Occipital lobe (tissue), 2 donors: ENCODE measurements around the gene PADI2. TPM values are rescaled to one million over a fixed set of nuclear protein-coding genes. Genes with fewer than 3 reads are reported as not detected.
A peak's percentile ranks its signal among the peaks of the same experiment; 100 is the strongest.

Source experiments
- DNase-seq: peaks from one replicate; lab custom pipeline; 2025; lab: John Stamatoyannopoulos, UW
- total RNA-seq: library from RNA; depleted of rRNA; stranded (reverse); fragments of >200 nt; gene quantifications from one replicate; pipeline ENCODE4 v1.2.3, GENCODE V29; 2014

PADI2 gene
- total RNA-seq, 1 donor from 2014 or later = 0.94 TPM

DNA sequence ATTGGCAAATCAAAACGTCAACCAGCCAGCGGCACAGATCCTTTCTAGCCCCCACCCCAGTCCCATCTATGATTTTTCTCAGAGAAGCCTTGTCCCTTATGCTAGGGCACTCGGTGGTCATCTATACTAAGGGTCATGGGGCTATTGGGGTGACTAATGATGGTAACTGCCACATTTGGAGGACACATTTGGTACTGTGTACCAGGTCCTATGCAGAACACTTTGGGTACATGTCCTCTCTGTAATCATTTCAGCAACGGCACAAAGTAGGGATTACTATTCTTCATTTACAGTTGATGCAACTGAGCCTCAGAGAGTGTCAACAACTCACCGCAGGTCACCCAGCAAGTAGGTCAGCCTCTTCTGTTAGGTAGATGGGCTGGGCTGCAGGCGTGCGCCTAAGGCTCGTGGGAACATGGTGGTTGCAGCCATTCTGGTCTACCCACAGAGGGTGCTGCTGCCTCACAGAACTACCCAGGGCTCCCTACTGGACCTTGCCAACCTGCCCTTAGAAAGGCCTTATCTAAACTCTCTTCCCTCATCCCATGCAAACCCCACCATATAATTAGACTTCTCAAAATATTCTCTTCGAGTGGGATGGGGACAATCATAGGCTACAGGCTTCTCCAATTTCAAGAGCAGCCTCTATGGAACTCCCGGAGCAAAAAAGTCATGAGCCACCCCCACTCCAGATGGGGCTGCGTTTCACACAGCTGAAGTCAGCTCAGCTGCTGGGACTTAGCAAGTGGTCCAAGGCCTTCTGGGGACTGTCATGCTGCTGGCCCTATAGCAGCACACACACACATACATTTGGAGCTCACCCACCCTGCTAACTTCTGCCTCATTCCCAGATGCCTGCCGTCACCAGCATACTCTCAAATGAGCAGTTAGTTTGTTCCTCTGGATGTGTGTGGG is 59.6 kb downstream of the PADI2 start:
- peak; percentile 67 for DNase-seq

DNA sequence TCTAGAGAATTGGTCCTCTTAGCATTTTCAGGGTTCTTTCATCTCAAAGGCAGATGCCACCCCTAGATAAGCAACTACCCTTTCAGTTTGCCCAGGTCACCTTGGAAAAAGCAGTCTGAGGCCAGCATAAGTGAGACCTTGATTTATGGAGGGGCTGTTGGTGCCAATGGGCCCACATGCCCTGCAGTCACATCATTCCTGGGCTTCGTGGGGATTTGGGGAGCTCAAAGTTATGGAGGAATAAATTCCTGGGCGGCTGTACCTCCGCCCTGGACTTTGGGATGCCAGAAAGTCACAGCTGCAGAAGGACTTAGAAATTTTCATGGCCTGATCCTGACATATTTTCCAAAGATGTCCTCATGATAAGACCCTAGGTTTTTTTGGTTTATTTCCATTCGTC is 62.7 kb downstream of the PADI2 start:
- DNase-seq = no peak

DNA sequence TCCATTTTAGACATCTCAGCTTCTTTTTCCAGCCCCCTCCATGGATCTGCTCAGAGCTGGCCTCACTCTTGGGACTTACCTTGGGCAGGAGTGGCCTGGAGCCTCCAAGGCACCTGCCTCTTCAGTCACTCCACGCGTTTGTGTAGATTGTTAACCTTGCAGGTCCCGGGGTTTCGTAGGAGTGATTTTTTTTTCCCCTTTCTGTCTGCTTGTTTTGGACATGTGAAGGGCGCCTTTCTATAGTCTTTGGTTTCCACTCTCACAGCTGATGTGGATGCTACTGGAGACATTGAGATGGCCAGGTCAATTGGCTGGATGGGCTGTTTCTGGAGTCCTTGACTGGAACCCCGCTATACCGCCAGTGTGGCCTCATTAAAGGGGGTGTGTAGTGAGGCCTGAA is 63.5 kb downstream of the PADI2 start:
- no peak for DNase-seq

DNA sequence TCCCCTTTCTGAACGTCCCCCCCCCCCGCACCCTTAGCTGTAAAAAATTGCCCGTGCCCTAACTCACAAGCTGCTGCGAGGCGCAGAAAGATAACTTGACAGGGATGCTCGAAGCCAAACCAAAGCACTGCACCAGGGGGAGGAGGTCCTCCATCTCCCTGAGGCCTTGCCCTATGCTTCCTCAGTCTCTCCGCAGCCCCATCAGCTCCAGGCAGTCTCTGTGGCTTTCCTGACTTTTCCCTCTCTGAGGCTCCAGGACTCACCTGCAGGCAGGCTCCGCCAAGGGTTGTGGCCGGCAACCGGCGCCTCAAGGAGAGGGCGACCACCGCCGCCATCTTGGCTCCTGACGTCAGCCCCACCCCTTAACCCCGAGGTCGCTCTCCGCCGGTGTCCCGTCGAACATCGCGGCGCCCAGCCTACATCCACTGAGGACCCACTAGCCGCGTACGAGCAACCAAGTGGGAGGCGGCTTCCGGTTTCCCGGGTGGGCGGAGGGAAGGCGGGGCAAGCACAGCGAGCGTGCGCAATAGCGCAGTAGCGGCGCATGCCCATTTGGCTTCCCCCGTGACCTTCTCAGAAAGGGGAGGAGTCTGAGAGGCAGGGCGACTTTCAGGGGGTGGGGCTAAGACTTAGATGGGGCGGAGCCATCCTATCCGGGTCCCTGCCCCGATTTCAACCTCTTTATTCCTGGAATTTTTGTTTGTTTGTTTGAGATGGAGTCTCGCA is 65.4 kb downstream of the PADI2 start, which contains the start of gene SDHB:
Gene SDHB, minus strand, starts transcription at position 348 of the 726 bp plus-strand sequence. Its CDS starts 13 bp downstream, at position 335.
- DNase-seq = peak; percentile 98

DNA sequence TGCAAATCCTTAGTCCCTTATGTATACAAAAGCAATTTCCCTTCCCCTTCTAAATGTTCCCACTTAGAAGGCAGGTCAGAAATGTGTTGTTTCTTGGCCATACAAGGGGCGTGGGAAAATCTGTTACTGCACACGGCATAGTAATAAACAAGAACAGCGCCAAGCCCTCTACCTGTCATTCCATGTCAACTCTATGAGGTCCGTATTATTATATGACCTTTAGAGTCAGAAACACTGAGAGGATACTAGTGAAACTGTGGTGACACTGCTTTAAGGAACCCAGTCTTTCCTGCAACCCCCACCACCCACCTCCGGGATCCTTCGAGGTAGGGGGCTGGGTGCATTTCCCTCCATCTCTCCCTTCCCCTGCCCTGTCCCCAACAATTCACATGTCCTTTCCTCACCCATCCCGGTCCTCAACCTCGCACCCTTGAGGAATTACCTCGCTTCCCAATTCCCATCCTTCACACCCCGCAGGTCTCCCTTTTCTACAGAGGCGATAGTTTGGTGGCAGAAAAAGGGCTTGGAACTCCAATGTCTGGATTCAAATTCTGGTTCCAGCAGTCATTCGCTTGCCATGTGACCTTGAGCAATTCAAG is 66.1 kb downstream of the PADI2 start:
- DNase-seq = no peak

DNA sequence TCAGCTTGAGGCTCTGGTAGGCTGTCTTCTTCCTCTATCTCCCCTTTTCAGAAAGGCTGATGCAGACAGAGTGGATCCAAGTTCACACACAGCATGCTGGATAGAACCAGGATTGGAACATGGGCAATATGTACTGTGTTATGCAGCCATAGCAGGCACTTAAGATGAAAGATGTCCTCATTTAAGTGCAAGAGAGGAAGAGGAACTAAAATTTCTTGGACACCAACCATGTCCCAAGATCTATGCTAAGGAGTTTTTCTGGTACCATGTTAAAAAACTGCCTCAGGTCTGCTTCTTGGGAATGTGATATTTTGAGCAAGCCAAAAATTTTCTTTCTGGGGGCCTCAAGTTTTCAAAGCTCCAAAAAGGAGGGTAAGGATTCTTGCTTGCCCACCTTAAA is 66.6 kb downstream of the PADI2 start:
- no peak for DNase-seq

DNA sequence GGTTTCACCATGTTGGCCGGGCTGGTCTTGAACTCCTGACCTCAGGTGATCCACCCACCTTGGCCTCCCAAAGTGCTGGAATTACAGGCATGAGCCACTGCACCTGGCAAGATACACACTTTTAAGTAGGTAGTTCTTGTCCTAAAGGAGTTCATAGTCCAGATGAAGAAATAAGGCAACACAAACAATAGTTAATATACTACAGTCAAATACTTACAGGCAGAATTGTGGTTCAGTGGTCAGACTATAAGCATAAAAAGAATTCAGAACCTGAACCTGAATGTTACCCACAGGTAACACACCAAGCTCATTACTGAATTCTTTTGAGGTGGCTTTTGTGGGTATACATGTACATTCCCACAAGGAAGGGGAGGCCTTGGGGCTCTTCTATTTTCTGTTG is 67.2 kb downstream of the PADI2 start:
- no peak for DNase-seq

DNA sequence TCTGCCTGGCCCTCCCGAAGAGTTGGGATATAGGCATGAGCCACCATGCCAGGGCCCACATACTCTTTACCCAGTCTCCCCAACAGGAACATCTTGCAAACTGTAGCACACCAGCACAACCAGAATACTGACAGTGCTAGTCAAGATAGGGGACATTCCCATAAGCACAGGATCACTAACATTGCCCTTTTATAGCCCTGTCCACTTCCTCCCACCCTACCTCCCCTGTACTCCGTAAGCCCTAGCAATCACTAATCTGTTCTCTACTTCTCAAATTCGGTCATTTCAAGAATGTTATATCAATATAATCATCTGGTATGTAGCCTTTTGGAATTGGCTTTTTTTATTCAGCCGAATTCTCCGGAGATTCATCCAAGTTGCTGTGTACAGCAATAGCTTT is 71.3 kb downstream of the PADI2 start:
- DNase-seq = no peak

DNA sequence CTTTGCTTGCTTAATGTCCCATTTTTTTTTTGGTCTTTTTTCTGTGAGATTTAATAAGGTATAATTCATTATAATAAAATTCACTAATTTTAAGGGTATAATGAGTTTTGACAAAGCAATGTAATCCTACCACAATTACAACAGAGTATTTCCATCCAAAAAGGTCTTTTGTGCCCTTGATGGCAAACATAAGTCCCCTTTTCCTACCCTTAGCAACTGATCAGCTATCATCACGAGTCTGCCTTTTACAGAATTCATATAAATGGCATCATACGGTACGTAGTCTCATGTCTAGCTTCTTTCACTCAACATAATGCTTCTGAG is 73.0 kb downstream of the PADI2 start:
- DNase-seq = no peak

DNA sequence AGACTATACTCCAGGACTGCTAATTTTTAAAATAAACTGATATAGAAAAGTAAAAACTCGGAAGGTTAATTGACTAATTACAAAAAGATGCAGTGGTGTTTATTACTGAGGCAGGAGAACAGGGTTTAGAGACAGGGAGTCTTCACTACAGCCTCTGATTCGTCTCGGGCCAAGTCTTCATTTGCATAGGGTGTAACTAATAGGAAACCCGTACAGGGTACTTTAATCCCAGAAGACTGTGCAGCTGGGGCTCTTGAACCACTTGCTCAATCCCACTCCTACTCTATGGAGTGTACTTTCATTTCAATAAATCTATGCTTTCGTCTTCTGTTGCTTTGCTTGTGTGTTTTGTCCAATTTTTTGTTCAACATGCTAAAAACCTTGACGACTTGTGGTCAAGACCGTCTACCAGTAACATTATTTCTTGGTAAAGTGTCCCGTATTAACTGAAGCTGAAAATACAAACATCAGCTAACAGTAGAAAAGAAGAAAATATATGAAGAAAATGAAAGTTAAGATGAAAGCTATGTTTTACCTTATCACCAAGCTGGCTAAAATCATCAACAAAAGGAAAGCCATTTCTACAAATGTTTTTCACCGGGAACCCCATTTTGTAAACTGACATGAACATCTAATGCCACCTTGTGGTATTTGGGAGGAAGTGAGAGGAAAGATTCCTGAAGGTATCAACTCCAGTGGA is 73.5 kb downstream of the PADI2 start:
- no peak for DNase-seq

DNA sequence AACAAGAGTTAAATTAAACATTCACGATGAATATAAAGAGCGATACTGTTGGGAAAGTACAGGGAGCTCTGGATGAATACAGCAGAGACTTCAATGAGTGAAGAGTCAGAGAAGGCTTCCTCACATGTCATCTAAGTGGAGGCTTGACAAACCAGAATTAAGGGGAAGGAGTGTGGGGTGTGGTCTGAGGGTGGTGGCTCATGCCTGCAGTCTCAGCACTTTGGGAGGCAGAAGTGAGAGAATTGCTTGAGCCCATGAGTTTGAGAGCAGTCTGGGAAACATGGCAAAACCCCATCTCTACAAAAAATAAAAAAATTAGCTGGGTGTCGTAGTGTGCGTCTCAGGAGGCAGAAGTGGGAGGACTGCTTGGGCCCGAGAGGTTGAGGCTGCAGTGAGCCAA is 74.1 kb downstream of the PADI2 start:
- DNase-seq = no peak

DNA sequence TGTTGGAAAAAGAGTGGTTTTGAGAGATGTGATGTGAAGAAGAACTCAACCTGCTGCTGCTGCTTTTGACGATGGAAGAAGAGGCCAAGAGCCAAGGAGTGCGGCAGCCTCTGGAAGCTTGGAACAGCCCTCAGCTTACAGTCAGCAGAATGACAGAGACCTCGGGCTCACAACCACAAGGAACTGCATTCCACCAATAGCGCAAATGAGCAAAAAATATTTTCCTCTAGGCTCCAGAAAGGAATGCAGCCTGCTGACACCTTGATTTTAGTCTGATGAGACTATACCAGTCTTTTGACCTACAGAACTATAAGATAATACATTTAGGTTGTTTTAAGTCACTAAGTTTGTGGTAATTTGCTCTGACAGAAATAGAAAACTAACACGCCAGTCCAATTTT is 75.6 kb downstream of the PADI2 start:
- no peak for DNase-seq

DNA sequence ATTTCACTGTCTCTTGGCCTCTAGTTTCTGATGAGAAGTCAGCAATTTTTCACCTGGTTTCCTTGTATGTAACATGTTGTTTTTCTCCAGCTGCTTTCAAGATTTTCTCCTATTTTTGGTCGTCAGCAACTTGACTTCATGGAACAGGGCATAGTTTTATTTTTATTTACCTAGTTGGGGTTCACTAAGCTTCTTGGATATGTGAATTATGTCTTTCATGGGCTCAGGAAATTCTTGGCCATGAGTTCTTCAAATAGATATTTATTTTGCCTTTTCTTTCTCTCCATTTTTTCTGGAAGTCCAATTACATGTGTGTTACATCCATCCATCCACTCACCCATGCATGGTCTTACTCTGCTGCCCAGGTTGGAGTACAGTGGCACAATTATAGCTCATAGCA is 79.1 kb downstream of the PADI2 start:
- DNase-seq = no peak

DNA sequence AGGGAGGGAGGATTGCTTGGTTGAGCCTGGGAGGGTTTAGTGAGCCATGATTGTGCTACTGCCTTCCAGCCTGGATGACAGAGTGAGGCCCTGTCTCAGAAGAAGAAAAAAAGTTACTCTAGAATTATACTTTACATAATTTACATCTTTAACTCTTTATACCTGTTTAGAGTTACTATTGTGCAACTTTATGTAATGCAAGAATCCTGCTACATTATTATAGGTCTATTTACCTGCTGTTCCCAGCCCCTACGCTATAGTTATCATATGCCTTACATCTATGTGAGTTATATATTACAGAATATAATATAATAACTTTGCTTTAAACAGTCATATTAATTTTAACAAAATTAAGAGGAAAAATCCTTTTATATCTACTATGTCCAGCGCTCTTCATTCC is 79.7 kb downstream of the PADI2 start:
- no peak for DNase-seq

DNA sequence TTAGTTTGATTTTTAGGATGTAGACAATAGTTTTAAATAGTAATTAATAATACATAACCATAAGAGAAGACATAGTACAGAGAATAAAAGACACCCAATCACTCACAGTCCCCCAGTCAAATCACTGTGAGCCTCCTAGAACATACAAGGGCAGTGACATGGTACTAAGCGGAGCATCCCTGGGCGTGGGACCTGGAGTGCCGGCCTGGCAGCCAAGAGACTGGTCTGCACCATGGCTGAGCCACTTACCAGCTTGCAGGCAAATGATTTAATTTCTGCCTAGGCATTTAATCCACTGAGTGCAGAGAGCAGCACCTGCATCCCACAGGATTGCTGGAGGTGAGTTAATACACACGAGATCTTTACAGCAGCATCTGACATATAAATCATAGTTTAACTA is 85.8 kb downstream of the PADI2 start:
- no peak for DNase-seq

DNA sequence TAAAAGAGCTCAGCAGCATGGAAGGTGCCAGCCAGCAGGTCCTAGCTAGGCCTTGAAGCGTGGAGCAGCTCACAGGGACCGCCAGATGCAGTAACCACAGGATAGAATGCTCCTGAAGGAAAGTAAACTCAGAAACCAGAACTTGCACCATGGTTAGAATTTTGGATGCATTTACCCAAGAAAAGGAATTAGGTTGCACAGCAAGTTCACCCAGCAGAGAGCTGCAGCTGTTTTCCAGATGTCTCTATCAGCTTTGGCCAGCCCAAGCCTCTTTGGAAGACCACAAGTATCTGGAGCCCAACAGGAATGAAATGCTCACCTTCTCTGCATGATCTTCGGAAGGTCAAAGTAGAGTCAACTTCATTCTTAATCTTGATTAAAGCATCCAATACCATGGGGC is 86.5 kb downstream of the PADI2 start:
- DNase-seq = no peak

DNA sequence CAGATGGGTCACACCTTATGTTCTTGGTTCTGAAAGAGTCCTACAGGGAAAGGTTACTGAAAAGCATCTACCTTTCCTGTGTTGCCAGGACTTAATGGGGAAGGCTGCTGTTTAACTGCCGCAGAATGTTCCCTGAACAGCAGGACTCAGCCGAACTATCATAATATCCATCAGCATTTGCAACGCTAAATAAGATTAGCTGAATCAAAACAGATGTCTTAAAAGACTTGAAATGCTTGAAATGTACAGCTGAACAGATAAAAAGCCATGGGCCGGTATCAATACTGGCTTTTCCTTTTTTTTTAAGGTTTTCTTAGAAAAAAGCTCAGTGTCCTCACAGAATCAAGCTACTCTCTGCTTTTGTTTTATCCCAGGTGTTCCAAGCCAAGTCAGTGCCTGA is 87.8 kb downstream of the PADI2 start:
- no peak for DNase-seq

DNA sequence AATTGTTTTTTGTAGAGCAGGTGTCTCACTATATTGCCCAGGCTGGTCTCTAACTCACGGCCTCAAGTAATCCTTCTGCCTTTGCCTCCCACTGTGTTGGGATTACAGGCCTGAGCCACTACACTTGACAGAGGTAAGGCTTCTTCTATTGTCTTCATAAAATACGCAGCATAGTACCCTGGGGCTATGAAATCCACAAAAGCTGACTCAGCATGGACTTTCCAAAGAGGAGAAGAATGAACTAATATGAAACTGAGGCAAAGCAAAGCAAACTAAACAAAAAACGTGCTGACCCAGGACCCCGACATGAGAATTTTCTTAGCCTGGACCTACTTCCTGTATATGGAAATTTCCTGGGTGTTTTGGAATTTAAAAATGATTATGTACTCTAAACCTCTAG is 89.0 kb downstream of the PADI2 start:
- DNase-seq = no peak

DNA sequence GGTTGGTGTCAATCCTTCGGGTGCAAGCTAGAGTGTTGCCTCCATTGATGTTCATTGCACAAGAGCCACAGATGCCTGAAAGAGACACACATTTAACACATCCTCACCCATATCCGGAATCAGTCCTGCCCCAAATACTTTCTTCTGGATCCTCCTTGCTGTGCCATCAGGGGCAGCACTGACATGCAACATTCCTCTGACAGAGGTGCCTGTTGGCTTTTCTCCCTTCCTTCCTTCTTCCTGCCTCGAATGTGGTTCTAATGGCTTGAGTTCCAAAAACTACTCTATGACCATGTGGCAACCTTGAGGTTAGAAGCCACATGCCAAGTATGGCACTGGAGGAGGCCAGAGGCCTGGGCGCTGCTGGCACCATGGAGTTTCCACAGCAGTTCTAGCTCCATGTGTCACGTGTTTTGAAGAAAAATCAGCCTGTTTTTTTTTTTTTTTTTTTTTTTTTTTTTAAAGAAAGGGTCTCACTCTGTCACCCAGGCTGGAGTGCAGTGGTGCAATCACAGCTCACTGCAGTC is 90.5 kb downstream of the PADI2 start:
- no peak for DNase-seq

DNA sequence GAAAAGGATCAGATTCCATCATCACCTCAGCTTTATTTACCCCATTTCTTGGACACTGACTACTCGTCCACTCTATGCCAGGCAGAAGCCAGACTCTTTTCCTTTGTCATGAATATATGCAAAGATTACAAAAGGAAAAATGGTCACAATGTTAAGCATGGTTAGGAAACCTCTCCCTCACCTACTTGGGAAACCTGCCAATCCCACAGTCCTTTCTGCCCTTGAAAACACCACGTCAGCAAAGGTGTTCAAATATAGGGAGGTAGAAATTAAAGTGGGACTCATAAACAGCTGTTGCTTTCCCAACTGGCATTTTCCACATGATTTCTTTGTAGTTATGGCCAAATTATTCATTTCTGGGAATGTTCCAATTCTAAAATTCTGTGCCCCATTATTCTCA is 91.4 kb downstream of the PADI2 start:
- DNase-seq = no peak

DNA sequence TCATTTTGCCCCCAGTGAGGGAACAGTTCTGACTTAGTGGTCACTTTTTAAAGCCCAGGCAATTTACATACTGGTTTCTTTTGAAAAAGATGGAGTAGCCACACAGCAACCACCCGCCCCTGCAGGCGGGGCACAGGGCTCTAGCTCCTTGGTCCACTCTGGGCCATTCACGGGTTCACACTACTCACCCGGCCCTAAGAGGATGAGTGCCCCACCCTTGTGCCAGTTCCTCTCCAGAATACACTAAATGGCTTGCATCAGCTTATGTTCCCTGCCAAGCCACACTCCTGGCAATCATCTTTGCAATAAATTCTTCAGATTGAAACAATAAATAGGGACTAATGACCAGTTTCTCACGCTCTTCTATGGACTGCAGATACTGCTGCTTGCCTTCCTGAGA is 91.8 kb downstream of the PADI2 start:
- DNase-seq = no peak

DNA sequence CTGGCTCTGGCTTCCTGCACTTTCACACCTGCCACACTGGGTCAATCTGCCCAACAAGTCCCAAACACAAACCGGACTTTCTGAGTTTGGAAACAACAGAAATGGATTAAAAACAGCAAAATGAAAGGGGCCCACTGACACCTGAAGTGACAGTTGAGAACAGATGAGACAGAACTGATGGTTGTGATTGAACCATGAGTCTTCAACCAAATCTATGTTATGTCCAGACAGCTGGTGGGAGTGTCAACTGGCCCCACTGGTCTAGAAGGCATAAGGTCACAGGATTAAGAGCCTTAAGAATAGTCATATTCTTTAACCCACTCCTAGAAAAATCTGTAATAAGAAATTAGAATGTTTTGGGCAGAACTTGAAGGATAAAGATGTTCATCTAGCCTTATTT is 94.5 kb downstream of the PADI2 start:
- DNase-seq = no peak
